ENCODE data around the gene SLC31A2. TPM values are rescaled to one million over a fixed set of nuclear protein-coding genes. Genes with fewer than 3 reads are reported as not detected.

The SLC31A2 gene
- total and polyA plus RNA-seq, 7 donors, result 10.0 to 35.4 (median 16.4) TPM

GRCh38 chr9:113168809-113169208 is 18.0 kb downstream of the SLC31A2 start:
- ATAC-seq (no peak), DNase-seq (no peak)
- intact Hi-C loops (cut with DNase I), result loop anchor here in 1 of 2 donors (10.0 kb wide), 1 partner anchor 106 kb away; the partner anchor contains the start of genes CDC26 and PRPF4
- Histone ChIP-seq H3K27ac (no peak overlapping the region), H3K36me3 (ENCODE audit: insufficient read depth in 1 of 2, low read depth in 1 of 2) (peaks cover 29 to 96% of the 10 kb centered on the region in 2 donors), H3K27me3 (ENCODE audit: insufficient read depth in 3 of 3, low read length in 2 of 3) (no peaks in the 10 kb centered on the region), H3K4me3 (no peak overlapping the region), H3K4me1 (peaks cover 13% of the 10 kb centered on the region), H3K9me3 (no peaks in the 10 kb centered on the region)
- TF ChIP-seq CTCF (IDR thresholded peaks at IDR 0.05), result no peak
- 90 to 100% (median 96%) methylated on average over 5 of the region's 5 CpGs for WGBS, 3 donors

GRCh38 chr9:113173341-113173740 is 22.5 kb downstream of the SLC31A2 start:
- H3K27me3 ChIP-seq (ENCODE audit: insufficient read depth in 3 of 3, low read length in 2 of 3), result no peaks in the 10 kb centered on the region
- 94 to 97% (median 95%) methylated on average over 3 of the region's 3 CpGs for WGBS, 3 donors
- peaks cover 18 to 97% of the 10 kb centered on the region in 2 donors for H3K36me3 ChIP-seq (ENCODE audit: insufficient read depth in 1 of 2, low read depth in 1 of 2)
- no peaks in the 10 kb centered on the region for H3K4me1 ChIP-seq
- no peak for TF ChIP-seq CTCF (IDR thresholded peaks at IDR 0.05)
- H3K27ac ChIP-seq, result no peak overlapping the region
- no peak for ATAC-seq
- no peak for DNase-seq
- H3K9me3 ChIP-seq, result no peaks in the 10 kb centered on the region
- intact Hi-C loops (cut with DNase I), result no loop called here
- no peak overlapping the region for H3K4me3 ChIP-seq

- DNase-seq, result no peak
- Histone ChIP-seq H3K27ac (no peak overlapping the region), H3K4me3 (no peak overlapping the region), H3K36me3 (ENCODE audit: insufficient read depth in 1 of 2, low read depth in 1 of 2) (peaks cover 18 to 97% of the 10 kb centered on the region in 2 donors), H3K27me3 (ENCODE audit: insufficient read depth in 3 of 3, low read length in 2 of 3) (no peaks in the 10 kb centered on the region), H3K4me1 (no peaks in the 10 kb centered on the region), H3K9me3 (no peaks in the 10 kb centered on the region)
- intact Hi-C loops (cut with DNase I), result loop anchor here in 1 of 2 donors (5.0 kb wide), 1 partner anchor 1755 kb away; no protein-coding TSS in a partner anchor
- TF ChIP-seq CTCF (IDR thresholded peaks at IDR 0.05), result no peak
- no peak for ATAC-seq
- WGBS, 3 donors, result 95 to 99% (median 98%) methylated on average over 6 of the region's 6 CpGs
Measured at GRCh38 chr9:113176803-113177202, 26.0 kb downstream of the SLC31A2 start.

GRCh38 chr9:113177251-113177650 is 26.4 kb downstream of the SLC31A2 start:
- no peaks in the 10 kb centered on the region for H3K27me3 ChIP-seq (ENCODE audit: insufficient read depth in 3 of 3, low read length in 2 of 3)
- H3K36me3 ChIP-seq (ENCODE audit: insufficient read depth in 1 of 2, low read depth in 1 of 2), result peaks cover 18 to 97% of the 10 kb centered on the region in 2 donors
- ATAC-seq (no peak), DNase-seq (no peak)
- no peak overlapping the region for H3K27ac ChIP-seq
- TF ChIP-seq CTCF (IDR thresholded peaks at IDR 0.05), result no peak
- H3K4me1 ChIP-seq, result no peaks in the 10 kb centered on the region
- intact Hi-C loops (cut with DNase I), result loop anchor here in 1 of 2 donors (5.0 kb wide), 1 partner anchor 1755 kb away; no protein-coding TSS in a partner anchor
- H3K4me3 ChIP-seq, result no peak overlapping the region
- no peaks in the 10 kb centered on the region for H3K9me3 ChIP-seq
- WGBS, 3 donors, result 90 to 95% (median 94%) methylated on average over 2 of the region's 2 CpGs

GRCh38 chr9:113178087-113178486 is 27.3 kb downstream of the SLC31A2 start:
- TF ChIP-seq CTCF (IDR thresholded peaks at IDR 0.05), result no peak
- Histone ChIP-seq H3K36me3 (ENCODE audit: insufficient read depth in 1 of 2, low read depth in 1 of 2) (peaks cover 19 to 97% of the 10 kb centered on the region in 2 donors), H3K27ac (no peak overlapping the region), H3K4me3 (no peak overlapping the region), H3K9me3 (no peaks in the 10 kb centered on the region), H3K4me1 (no peaks in the 10 kb centered on the region), H3K27me3 (ENCODE audit: insufficient read depth in 3 of 3, low read length in 2 of 3) (no peaks in the 10 kb centered on the region)
- intact Hi-C loops (cut with DNase I), result loop anchor here in 1 of 2 donors (5.0 kb wide), 1 partner anchor 1756 kb away; no protein-coding TSS in a partner anchor
- ATAC-seq, result no peak
- 89 to 95% (median 94%) methylated on average over 1 of the region's 1 CpG for WGBS, 3 donors
- no peak for DNase-seq

All from psoas muscle (tissue), 8 donors.